GM21390 (cell line): ENCODE data around the gene LGALS3BP.

Experiments
- ATAC-seq: cut with Tn5 transposase; IDR thresholded peaks from one replicate; pipeline ENCODE4 v1.9.1; 2021; ENCODE audit not compliant: unreplicated experiment

The LGALS3BP gene

DNA sequence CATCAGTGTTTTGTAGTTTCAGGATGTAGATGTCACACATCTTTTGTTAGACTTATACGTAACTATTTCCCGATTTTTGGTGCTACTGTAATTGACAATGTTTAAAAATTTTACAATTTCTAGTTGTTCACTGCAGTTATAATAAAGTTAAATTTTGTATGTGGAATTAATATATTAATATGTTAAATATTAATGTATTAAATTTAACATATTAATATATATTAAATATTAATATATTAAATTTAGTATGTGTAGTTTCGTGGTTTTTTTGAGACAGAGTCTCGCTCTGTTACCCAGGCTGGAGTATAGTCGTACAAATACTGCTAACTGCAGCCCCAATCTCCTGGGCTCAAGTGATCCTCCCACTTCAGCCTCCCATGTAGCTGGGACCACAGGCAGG, 5.7 kb upstream of the LGALS3BP start:
- no peak for ATAC-seq

DNA sequence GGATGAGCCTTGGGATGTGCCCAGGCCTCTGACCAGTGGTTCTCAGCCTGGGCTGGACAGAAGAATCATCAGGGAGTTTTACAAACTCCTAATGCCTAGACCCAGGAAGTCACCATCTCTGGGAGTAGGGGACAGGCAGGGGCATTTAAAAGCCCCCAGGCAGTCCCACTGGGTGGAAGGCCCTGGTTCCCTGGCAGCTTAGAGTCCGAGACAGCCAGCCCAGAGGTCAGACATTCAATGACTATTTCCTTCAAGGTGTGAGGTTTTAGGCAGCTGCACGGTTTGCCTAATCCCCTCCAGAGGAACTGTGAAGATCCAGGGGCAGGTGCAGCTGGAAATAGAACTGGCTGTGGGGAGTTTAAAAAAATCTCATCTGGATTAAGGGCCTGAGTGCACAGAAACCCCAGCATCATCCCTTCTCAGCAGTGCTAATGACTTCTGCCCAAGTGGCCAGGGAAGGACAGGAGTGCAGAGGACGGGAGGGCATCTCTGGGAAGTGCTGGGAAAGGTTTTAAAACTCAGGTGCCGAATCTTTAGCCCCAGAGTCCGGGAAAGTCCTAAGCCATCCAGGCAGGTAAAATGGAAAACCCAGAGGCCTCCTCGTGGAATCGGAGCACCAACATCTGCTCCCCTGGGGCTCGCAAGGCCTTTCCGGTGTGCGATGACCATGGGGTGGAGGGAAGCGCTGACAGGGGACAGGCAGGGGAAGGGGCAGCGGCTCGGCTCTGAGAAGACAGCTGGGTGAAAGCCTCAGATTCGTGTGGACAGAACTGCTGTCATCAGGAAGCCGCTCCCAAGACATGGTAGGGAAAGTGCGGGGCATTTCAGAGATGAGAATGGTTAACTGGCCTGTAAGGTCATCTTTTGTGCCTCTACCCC, 1.5 kb upstream of the LGALS3BP start:
- ATAC-seq: no peak

- ATAC-seq: no peak
These were observed 875 bp upstream of the LGALS3BP start for GRCh38 chr17:78980624-78980972.

DNA sequence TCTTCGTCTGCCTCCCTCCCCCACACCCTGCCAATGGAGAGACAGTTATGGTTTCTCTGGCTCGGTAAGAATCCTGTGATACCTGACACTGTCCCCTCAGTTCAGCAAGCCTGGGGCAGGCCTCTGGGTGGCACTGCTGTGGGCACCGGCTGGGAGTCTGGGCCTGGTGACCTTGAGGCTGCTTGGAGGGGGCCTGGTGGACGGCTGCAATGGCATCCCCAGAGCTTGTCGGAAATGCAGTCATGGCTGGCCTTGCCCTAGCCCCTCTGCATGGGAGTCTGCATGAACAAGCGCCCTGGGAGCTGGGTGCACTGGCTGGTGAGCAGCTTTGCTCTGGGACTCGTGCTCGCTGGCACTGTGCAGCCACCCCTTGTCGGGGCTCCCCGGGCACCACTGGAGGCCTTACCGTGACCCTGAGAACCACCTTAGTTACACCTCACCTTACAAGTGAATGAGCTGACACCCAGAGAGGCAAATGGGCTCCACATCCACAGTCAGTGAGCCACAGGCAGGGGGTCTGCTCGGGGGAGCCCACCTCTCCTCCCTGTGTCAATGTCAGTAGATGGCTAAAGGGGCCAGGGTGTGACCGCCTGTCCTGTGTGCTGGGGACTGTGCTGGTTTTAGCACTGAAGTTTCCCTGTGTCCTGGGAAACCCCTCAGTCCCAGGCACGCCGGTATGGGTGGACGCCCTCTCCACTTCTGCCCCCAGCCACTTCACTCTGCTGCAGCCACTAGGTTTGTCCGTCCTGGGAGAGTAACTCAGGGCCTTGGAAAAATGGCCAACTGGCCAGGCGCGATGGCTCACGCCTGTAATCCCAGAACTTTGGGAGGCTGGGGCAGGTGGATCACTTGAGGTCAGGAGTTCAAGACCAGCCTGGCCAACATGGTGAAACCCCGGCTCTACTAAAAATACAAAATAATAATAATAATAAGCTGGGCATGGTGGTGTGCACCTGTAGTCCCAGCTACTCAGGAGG, 1.4 kb downstream of the LGALS3BP start:
- no peak for ATAC-seq

DNA sequence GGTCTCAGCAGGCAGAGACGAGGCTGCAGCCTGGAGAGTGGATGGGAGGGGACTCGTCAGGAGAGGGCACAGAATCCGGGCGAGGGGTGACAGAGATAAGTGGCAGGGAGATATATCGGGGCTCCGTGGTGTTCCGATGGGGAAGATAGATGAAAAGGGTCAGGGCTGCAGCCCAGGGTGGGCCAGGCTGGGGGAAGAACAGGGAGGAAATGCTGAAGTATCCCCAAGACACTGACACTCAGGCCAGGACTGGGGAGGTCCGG, 2.1 kb downstream of the LGALS3BP start:
- ATAC-seq: no peak

GRCh38 chr17:78976907-78977680, 2.6 kb downstream of the LGALS3BP start:
- ATAC-seq: no peak

- ATAC-seq: no peak
These were observed 4.8 kb downstream of the LGALS3BP start for GRCh38 chr17:78974635-78975591.

DNA sequence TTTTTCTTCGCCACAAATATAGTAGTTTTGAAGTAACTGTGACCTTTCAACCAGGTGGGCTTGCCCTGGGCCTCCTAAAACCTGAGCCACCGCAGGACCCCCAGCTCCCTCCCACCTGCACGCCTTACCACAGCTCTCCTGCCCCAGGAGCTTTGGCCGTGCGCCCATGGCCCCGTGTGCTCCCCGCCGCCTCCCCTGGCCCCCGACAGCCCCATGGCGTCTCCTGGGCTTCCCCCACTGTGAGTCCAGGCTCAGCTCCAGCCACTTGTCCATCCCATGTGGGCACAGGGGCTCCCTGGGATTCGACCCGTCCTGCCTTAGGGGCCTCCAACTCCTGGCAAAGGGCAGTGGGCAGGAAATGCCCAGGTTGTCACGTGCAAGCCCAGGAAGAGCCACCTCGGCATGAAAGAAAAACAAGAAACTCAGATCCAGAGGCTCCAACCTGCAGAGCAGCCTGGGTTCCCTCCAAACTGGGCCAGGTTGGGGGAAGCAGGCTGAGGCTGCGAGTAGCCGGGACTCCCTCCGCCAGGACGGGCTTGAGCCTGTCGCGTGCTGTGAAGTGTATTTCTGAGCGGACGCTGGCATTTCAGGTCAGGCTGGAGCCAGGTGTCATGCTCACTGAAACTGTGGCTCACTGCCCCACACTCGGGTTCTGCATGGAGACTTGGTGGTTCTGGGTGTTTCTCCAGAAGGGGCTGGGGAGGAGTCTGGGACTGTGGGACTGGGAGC, 5.8 kb downstream of the LGALS3BP start:
- ATAC-seq: no peak

- ATAC-seq: no peak
These were observed 6.5 kb downstream of the LGALS3BP start for GRCh38 chr17:78973196-78973595.

GRCh38 chr17:78972507-78973105, 7.1 kb downstream of the LGALS3BP start:
- no peak for ATAC-seq

- ATAC-seq: no peak
These were observed 7.8 kb downstream of the LGALS3BP start for GRCh38 chr17:78971756-78972506.

DNA sequence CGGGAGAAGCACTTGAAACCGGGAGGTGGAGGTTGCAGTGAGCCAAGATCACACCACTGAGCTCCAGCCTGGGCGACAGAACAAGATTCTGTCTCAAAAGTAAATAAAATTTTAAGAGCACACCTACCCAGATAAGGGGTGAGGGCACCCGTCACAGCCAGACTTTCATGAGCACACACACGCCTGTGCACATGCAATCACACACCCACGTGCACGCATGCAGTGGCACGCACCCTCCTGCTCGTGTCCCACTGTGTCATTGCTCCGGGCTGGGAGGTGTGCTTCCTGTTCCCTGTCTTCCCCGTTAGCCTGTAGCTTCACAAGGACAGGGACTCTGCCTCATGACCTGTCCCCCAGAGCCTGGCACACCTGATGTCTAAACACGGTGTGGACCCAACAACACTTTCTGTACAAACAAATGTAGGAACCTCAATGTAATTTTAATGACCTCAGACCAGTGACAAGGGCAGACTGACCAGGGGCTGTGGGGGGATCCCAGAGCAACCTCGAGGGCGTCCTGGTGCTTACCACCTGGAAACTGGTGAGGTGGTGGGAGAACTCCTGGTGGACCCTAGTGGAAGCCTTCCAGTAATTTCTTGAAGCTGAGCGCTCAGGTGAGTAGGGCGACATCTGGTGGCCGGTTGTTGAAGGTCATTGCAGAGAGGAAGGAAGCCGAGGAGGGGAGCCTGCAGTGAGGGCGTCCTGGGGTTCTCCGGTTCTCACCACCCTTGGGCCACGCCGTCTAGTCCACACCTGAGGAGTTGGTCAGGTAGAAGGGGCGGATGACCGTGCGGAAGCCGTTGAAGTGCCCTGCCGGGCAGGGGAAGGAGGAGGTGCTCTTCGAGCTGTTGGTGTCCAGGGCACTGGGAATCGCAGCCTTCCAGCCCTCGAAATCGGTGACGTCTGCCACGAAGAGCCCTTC, 8.6 kb downstream of the LGALS3BP start:
- ATAC-seq: no peak

DNA sequence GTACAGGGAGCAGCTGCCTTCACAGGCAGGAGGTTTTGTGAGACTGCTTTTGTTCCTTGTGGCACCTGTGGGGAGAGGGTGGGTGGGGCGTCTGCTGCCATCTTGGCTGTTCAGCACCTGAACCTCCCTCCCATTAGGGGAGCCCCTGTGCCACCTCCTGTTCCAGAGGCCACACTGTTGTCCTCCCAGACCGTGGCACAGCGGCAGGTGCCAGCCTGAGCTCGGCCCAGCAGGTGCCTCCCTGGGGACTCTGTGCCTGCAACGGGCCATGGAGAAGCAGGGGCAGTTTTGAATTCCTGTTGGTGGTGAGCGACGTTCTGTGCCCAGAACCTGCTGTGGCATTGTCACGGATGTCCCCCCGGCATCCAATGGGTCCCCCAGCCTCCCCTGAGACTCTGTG, 9.9 kb downstream of the LGALS3BP start:
- no peak for ATAC-seq

DNA sequence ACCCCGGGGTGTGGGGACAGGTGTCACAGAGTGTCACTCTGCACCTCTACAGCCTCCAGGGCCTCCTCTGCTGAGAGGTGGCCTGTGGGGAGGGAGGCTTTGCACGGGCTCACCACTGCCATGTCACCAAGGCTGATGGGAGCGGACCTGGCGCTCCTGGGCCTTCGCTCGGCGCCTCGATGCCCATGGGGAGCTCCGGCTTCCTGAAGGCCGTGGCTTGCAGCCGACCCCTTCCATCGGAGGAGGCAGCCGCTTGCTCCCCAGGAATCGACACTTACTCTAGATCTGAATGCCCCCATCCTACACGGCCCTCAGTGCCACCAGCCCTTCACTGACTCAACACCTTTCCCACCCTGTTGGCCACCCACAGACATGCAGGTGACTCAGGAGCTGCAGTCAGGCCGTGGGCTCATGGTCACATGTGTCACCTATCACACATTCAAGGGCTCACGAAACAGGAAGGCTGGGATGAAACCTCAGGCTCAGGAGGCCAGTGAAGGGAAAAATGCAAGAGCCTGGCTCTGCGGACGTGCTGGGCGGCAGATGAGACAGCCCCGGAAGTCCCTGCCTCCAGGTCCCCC, 11.9 kb downstream of the LGALS3BP start:
- ATAC-seq: no peak

GRCh38 chr17:78966910-78967600, 12.7 kb downstream of the LGALS3BP start:
- no peak for ATAC-seq

GRCh38 chr17:78966123-78966813, 13.5 kb downstream of the LGALS3BP start:
- ATAC-seq: no peak
